Sigmoid colon (tissue), 7 donors: ENCODE measurements around the gene ING1. TPM values are rescaled to one million over a fixed set of nuclear protein-coding genes. Genes with fewer than 3 reads are reported as not detected.

Experiments used
- DNase-seq: peaks from one replicate; pipeline ENCODE4 v3.0.0-alpha.2; 2019
- H3K27ac ChIP-seq, 4 donors: fragments of 200-600 bp; sonication (generic); one replicate each; pipeline ENCODE4 v1.5.1; 2016 to 2019; ENCODE audit warnings: mild to moderate bottlenecking in 1 of 4
- H3K27me3 ChIP-seq, 3 donors: fragments of 200-600 bp; sonication (generic); one replicate each; pipeline ENCODE4 v1.5.1; 2019; ENCODE audit warnings: mild to moderate bottlenecking in 1 of 3
- H3K36me3 ChIP-seq, 4 donors: fragments of 200-600 bp; sonication (generic); one replicate each; pipeline ENCODE4 v1.5.1; 2016 to 2019
- H3K4me1 ChIP-seq, 4 donors: fragments of 200-600 bp; sonication (generic); one replicate each; pipeline ENCODE4 v1.5.1; 2017 to 2019
- H3K4me3 ChIP-seq, 4 donors: fragments of 200-600 bp; sonication (generic); one replicate each; pipeline ENCODE4 v1.5.1; 2017 to 2019; ENCODE audit warnings: mild to moderate bottlenecking in 2 of 4, moderate library complexity in 1 of 4
- H3K9me3 ChIP-seq, 4 donors: fragments of 200-600 bp in 3 of 4; sonication (generic) in 3 of 4; one replicate each; pipeline versions ENCODE4 v1.5.1 to v1.6.1; 2013 to 2019
- CTCF ChIP-seq, 4 experiments: fragments of 450-650 bp in 3 of 4; fragments of 200-600 bp in 1 of 4; IDR thresholded peaks; one replicate each; pipeline ENCODE4 v1.5.1; 2016 to 2019; ENCODE audit warnings: antibody characterized with exemption in 4 of 4, mild to moderate bottlenecking in 3 of 4, moderate library complexity in 2 of 4
- EP300 ChIP-seq, 4 donors: sonication (generic); formaldehyde crosslinking; IDR thresholded peaks; one replicate each; pipeline ENCODE4 v1.6.1; 2017; ENCODE audit warnings: antibody characterized with exemption in 4 of 4
- POLR2A ChIP-seq, 2 donors: fragments of 450-650 bp; IDR thresholded peaks; one replicate each; pipeline ENCODE4 v1.6.1; 2016; ENCODE audit warnings: antibody characterized with exemption in 2 of 2, mild to moderate bottlenecking in 2 of 2, moderate library complexity in 2 of 2
- POLR2AphosphoS5 ChIP-seq, 4 donors: sonication (generic); formaldehyde crosslinking; IDR thresholded peaks; one replicate each; pipeline ENCODE4 v1.6.1; 2017; ENCODE audit warnings: antibody characterized with exemption in 4 of 4
- whole genome bisulfite sequencing, 2 donors: extraction: QIAGEN DNeasy Blood & Tissue Kit; methylation state at CpG; one replicate each; pipeline ENCODE4 v1.1.7; 2013; 5-methylcytosine and 5-hydroxymethylcytosine counted together
- intact Hi-C: fragments of 100-400 bp; cut with DNase I; formaldehyde crosslinking; loops from one replicate; pipeline ENCODE4 v1.15.1; 2023
- polyA plus RNA-seq, 3 donors: library from polyadenylated mRNA; stranded (reverse); fragments of 200-250 nt; gene quantifications; one replicate each; pipeline ENCODE4 v1.2.3, GENCODE V29; 2013
- total RNA-seq, 4 donors: library from RNA; depleted of rRNA; stranded (reverse); fragments of >200 nt; gene quantifications; one replicate each; pipeline ENCODE4 v1.1.0, GENCODE V29; 2016
- donor health status: healthy with polysubstance abuse.
- donor health status: Bipolar disorder and iron deficiency.
- donor health status: healthy.

Gene ING1
- total and polyA plus RNA-seq, 7 donors = 11.3 to 24.0 (median 16.8) TPM

GRCh38 chr13:110731072-110731471 is 17.6 kb downstream of the ING1 start:
- Histone ChIP-seq H3K9me3 (no peaks in the 10 kb centered on the region), H3K36me3 (no peaks in the 10 kb centered on the region), H3K27ac (no peak overlapping the region), H3K27me3 (no peaks in the 10 kb centered on the region), H3K4me1 (no peaks in the 10 kb centered on the region), H3K4me3 (no peak overlapping the region)
- TF ChIP-seq CTCF (IDR thresholded peaks at IDR 0.05) (no peak), POLR2AphosphoS5 (IDR thresholded peaks at IDR 0.05) (no peak), EP300 (IDR thresholded peaks at IDR 0.05) (no peak), POLR2A (IDR thresholded peaks at IDR 0.05) (no peak)
- DNase-seq = no peak
- 28 to 84% methylated on average over 3 of the region's 3 CpGs for WGBS, 2 donors
- intact Hi-C loops = no loop called here

GRCh38 chr13:110734561-110734960 is 21.1 kb downstream of the ING1 start:
- no peak for TF ChIP-seq EP300 (IDR thresholded peaks at IDR 0.05)
- TF ChIP-seq POLR2A (IDR thresholded peaks at IDR 0.05) = no peak
- TF ChIP-seq POLR2AphosphoS5 (IDR thresholded peaks at IDR 0.05) = no peak
- no peak for TF ChIP-seq CTCF (IDR thresholded peaks at IDR 0.05)
- Histone ChIP-seq H3K27ac (no peak overlapping the region), H3K36me3 (no peaks in the 10 kb centered on the region), H3K4me1 (no peaks in the 10 kb centered on the region), H3K9me3 (no peaks in the 10 kb centered on the region), H3K27me3 (no peaks in the 10 kb centered on the region), H3K4me3 (no peak overlapping the region)
- DNase-seq = no peak
- intact Hi-C loops = no loop called here
- 91 to 93% methylated on average over 5 of the region's 5 CpGs for WGBS, 2 donors

DNA sequence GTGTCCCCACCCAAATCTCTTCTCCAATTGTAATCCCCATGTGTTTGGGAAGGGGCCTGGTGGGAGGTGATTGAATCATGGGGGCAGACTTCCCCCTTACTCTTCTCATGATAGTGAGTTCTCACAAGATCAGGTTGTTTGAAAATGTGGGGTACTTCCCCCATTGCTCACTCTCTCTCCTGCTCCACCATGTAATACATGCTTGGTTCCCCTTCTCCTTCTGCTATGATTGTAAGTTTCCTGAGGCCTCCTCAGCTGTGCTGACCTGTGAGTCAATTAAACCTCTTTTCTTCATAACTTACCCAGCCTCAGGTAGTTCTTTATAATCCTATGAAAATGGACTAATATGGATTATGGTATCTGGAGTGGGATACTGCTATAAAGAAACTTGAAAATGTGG is 24.1 kb downstream of the ING1 start:
- intact Hi-C loops = no loop called here
- TF ChIP-seq POLR2A (IDR thresholded peaks at IDR 0.05) = no peak
- TF ChIP-seq POLR2AphosphoS5 (IDR thresholded peaks at IDR 0.05) = no peak
- TF ChIP-seq EP300 (IDR thresholded peaks at IDR 0.05) = no peak
- TF ChIP-seq CTCF (IDR thresholded peaks at IDR 0.05) = no peak
- no peak for DNase-seq
- no peaks in the 10 kb centered on the region for H3K9me3 ChIP-seq
- no peak overlapping the region for H3K27ac ChIP-seq
- no peaks in the 10 kb centered on the region for H3K36me3 ChIP-seq
- no peaks in the 10 kb centered on the region for H3K27me3 ChIP-seq
- no peaks in the 10 kb centered on the region for H3K4me1 ChIP-seq
- no peak overlapping the region for H3K4me3 ChIP-seq

- Histone ChIP-seq H3K4me1 (no peaks in the 10 kb centered on the region), H3K27me3 (no peaks in the 10 kb centered on the region), H3K4me3 (no peak overlapping the region), H3K36me3 (no peaks in the 10 kb centered on the region), H3K27ac (no peak overlapping the region), H3K9me3 (no peaks in the 10 kb centered on the region)
- intact Hi-C loops = no loop called here
- TF ChIP-seq POLR2AphosphoS5 (IDR thresholded peaks at IDR 0.05) = no peak
- TF ChIP-seq CTCF (IDR thresholded peaks at IDR 0.05) = no peak
- TF ChIP-seq POLR2A (IDR thresholded peaks at IDR 0.05) = no peak
- TF ChIP-seq EP300 (IDR thresholded peaks at IDR 0.05) = no peak
- 62 to 76% methylated on average over 1 of the region's 1 CpG for whole genome bisulfite sequencing, 2 donors
- no peak for DNase-seq
Observed at GRCh38 chr13:110743687-110744086, 30.2 kb downstream of the ING1 start.

GRCh38 chr13:110746438-110746837 is 32.9 kb downstream of the ING1 start:
- Histone ChIP-seq H3K4me1 (no peaks in the 10 kb centered on the region), H3K4me3 (no peak overlapping the region), H3K9me3 (no peaks in the 10 kb centered on the region), H3K36me3 (no peaks in the 10 kb centered on the region), H3K27me3 (no peaks in the 10 kb centered on the region), H3K27ac (no peak overlapping the region)
- 33 to 66% methylated on average over 1 of the region's 1 CpG for WGBS, 2 donors
- TF ChIP-seq CTCF (IDR thresholded peaks at IDR 0.05) = no peak
- no peak for TF ChIP-seq EP300 (IDR thresholded peaks at IDR 0.05)
- no peak for TF ChIP-seq POLR2A (IDR thresholded peaks at IDR 0.05)
- no peak for TF ChIP-seq POLR2AphosphoS5 (IDR thresholded peaks at IDR 0.05)
- intact Hi-C loops = no loop called here
- DNase-seq = no peak
